ENCODE results near the gene IL1RL1.

- TF ChIP-seq CTCF (IDR thresholded peaks at IDR 0.05) (no peak), NFE2L1 (CRISPR knock-in tag; IDR thresholded peaks at IDR 0.05) (no peak), NFATC4 (CRISPR knock-in tag; IDR thresholded peaks at IDR 0.05) (no peak), ZNF281 (CRISPR knock-in tag; IDR thresholded peaks at IDR 0.05) (no peak)
Observed at GRCh38 chr2:102365763-102366162, 54.4 kb downstream of the IL1RL1 start.

Data from WTC11 (cell line).